Suppressor macrophage treated with lipopolysaccharide for 4 hours (primary cell): ENCODE data around the gene ZNF329.

Experiments used
- DNase-seq: peaks from one replicate; pipeline ENCODE4 v3.0.0-alpha.2; 2020

The ZNF329 gene

DNA sequence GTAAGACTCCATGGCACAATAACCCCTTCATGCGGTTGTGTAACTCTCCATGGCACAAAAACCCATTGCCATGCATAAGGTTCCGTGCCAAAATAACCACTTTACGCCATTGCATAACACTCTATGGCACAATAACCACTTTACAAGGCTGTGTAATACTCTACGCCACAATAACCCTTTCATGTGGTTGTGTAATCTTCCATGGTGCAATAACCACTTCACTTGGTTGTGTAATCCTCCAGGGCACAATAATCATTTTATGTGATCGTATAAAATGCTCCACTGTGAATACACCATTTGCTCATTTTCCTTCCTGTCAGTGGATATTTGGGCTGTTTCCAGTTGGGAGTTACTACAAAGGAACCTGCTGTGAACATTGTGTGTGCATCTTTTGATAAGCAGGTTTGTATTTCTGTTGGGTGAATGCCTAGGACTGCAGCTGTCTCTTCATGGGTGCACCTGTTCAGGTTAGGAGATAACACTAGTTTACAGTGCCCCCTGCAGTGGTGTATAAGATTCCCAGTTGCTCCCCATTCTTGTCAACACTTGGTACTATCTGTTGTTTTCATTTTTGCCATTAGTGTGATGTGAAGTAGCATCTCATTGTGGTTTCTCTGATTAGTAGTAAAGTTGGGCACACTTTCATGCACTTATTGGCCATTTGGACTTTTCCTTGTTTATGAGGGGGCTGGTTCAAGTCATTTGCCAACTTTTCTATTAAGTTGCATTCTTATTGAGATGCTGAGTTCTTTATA, 31.4 kb downstream of the ZNF329 start:
- peak; percentile 6 for DNase-seq

DNA sequence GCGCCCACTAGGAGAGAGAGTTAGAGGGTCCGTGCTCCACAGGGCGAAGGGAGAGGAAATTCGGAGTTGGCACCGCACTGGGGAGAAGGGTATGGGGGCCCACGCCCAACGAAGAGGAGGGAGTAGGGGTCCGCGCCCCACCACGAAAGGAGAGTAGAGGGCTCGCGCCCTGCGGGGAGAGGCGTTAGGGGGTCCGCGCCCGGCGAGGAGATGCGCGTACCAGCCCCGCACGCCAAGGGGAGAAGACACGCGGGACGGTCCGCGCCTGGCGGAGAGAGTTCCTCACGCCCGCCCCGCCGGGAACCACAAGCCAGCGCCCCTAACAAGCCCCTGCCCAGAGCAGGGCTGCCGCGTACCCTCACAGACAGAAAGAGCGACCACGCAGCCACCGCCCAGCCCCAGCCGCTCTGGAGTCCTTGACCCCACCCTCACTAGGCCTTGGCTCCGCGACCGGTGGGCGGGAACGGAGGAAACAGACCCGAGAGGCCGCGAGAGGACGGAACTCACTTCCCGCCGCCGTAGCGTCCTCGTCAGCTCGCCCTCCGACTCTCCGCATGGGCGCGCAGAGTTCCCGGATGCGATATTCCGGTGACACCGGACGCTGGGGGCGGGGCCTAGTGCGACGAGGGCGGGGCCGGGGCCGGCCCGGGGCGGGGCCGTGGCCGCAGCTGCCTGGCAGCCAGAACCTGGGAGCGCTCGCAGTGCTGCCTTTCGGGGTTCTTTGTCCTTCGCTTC, 32.6 kb downstream of the ZNF329 start:
- no peak for DNase-seq

DNA sequence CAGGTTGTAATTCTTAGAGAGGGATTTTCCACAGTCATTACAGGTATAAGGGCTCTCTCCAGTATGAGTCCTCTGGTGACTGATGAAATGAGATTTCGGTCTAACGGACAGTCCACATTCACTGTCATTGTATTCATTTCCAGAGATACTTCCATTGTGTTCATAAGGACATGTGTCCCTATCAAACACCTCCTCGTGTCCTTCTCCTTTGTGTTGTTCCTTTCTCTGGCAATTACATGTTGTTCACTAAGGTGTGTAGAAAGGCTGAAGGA, 42.1 kb downstream of the ZNF329 start:
- DNase-seq: no peak

DNA sequence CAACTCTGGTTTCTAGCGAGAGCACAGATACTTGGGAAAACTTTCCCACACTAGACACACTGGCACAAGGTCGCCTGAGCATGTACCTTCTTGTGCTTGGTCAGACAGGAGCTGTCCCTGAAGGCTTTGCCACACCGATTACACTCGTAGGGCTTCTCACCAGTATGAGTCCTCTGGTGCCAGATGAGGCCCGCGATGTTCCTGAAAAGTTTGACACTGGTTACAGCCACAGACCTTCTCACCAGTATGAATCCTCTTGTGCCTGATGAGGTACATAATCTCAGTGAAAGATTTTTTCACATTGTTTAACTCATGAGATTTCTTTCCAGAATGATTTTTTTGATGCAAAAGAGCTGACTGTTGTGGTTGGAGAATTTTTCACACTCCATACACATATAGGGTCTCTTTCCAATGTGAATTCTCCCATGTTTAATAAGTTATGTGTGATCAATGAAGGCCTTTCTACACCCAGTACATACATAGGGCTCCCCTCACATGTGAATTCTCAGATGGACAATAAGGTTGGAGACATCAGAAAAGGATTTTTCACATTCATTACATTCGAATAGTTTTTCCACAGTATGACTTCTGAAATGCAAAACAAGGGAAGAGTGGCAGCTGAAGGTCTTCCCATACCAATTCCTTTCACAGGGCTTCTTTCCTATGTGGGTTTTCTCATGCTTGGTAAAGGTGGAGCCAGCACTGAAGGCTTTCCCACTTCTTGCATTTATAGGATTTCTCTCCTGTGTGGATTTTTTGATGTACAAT, 42.6 kb downstream of the ZNF329 start:
- no peak for DNase-seq

DNA sequence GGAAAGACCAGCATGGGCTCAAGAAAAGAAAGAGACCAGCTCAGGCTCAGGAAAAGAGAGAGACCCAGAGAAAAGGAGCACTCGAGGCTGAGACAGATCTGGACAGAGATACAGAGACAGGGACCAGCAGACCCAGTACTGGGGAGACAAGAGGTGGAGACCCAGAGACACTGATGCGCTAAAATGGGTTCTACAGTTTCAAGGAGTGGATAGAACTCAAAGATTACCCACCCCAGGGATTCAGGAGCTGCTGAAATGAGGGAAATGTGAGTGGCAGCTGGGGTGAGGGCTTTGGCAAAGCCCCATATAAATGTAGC, 51.9 kb downstream of the ZNF329 start:
- DNase-seq: no peak

DNA sequence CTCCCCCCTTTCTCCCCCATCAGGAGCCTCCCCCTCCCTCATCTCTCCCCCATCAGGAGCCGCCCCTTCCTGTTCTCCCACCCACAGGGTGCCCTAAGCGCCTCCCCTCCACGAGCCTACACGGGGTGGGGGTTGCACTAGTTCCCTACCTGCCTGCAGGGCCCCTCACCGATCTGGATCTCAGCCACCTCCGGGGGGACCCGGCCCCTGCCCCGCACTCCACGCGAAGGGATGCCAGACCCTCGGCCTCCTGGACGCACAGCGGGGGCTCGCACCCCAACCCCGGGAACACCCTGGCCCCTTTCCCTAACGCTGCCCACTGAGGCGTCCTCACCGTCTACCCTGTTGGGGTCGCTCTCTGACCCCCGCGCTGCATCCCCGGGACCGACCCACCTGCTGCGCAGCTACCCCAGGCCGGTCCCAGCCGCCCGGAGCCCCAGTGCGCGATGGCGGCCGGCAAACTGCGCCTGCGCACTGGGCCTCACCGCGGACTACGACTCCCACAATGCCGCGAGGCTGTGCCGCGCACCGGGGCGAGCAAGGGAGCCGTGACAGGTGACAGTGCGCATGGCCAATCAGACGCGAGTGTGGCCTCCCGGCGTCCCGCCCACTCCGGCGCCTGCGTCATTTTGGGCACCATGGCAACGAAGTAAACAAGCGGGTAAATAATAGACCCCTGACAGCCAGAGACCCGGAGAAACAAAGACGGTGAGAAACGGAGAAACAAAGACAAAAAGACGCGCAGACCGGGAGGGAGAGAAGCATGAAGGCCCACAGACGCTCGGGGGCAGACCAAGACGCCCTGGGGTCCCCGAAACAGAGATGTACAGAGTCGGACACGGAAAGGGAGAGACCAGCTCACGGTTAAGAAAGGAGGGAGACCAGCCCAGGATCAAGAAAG, 52.6 kb downstream of the ZNF329 start, which contains the start of gene ZSCAN18:
Gene ZSCAN18, minus strand, starts transcription at position 451 of the 901 bp plus-strand sequence. CDS start 7,964 bp downstream, outside the sequence.
- peak; percentile 96 for DNase-seq

DNA sequence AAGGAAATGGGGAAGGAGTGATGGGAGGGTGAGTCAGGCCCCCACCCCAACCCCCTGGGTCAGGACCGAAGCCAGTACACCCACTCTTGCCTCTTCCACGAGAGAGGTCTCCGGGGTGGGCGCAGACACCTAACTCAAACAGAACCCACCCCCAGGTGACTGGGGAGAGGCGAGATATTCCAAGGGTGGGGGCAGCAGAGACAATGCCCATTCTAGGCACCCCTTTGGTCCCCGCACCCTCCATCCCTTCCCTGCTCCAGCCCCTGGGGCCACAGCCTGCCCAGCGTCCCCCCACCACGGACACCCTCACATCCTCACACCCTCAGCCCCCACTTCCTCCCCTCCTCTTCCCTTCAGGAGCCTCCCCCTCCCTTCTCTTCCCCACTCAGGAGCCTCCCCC, 53.2 kb downstream of the ZNF329 start:
- DNase-seq: no peak

DNA sequence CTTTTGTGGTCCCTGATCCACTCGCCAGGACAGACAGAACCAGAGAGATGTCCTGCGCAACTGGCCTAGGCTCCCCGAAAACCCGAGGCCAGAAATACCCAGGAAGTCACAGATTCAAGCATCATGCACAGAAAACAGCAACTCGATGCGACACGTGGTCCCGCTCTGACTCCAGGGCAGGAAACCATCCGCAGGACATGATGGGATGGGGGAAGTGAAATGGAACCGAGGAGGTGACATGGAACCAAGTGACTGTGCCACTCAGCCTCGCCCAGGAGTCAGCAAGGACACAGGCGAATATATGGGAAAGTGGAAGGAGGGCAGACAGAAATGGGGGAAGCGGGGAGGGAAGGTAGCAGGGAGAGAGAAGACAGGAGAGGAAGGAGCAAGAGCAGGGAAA, 53.7 kb downstream of the ZNF329 start:
- no peak for DNase-seq

DNA sequence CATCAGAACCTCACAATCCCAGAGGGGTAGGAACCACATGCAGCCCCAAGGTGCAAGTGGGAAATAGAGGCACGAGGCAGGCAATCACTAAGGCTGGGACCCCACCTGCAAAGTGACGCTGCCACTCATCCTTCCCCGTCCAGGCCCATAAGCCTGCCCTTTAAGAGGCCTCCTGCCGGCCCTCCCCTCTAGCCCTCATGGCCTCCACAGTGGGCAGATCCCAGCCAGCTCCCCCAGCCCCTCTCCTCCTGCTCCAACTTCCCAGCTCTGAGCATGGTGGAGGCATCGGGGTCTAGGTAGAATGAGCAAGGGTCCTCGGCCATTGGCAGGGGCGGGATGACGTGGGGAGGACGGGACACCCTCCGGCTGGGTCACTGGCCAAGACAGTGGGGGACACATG, 55.3 kb downstream of the ZNF329 start:
- no peak for DNase-seq

DNA sequence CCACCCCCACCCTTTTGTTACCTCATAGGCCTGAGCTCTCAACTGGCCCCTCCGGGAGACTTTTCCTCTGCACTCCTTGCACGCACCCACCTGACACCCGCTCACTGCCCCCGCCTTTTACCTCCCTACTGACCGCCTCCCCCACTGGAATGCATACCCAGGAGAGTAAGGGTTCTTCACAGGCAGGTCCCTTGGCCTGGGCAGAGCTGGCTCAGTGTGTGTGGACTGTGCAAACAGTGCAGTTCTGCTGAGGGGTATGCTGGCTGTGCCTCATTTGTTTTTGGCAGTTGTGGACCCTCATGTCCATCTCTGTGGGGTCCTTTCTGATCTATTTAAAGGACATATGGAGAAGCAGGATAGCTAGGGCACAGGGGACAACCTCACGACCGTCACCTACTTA, 57.5 kb downstream of the ZNF329 start:
- DNase-seq: no peak

DNA sequence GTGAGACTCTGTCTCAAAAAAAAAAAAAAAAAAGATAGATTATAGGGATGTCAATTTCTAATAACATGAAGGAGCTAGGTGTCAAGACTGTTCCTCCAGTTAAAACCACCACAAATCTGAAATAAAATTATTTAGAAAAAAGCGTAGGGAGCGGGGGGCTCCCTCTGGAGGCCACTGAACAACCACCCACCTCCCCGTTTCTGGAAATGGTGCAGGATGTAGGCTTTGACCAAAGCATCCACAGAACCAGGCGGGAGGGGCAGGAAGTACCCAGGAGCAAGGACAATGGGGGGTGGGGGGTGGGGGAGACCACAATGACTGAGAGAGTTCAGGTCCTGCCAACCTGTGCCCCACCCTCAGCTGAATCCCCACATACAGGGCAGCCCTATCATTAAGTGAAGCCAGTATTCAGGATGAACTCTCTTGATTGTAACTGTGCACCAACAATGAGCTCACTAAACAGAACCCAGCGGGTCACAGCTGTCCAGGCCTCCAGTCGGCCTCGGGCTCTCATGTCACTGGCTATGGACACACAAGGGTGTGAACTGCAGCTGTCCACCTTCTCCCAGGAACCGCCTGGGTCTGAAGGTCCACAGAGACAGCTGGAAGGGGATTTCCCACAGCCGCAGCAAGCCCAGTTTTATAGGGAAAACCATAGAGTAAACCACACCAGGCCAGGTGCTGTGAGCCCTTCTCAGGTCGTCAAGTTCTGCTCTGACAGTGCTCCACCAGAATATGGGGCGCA, 59.2 kb downstream of the ZNF329 start:
- no peak for DNase-seq

DNA sequence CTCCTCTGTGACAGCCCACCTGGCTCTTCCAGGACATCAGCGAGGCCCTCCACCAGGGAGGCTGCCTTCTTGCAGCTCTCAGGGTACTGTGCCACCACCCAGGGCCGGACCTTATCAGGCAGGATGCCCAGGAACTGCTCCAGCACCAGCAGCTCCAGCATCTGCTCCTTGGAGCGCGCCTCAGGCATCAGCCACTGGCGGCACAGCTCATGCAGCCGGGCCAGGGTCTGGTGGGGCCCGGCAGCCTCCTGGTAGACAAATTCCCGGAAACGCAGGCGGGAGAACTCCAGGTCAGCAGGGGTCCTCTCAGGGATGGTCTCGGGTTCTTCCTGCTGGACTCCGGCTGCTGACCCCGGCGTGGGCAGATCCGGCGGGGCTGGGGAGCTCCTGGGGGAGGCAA, 60.7 kb downstream of the ZNF329 start:
- DNase-seq: no peak

DNA sequence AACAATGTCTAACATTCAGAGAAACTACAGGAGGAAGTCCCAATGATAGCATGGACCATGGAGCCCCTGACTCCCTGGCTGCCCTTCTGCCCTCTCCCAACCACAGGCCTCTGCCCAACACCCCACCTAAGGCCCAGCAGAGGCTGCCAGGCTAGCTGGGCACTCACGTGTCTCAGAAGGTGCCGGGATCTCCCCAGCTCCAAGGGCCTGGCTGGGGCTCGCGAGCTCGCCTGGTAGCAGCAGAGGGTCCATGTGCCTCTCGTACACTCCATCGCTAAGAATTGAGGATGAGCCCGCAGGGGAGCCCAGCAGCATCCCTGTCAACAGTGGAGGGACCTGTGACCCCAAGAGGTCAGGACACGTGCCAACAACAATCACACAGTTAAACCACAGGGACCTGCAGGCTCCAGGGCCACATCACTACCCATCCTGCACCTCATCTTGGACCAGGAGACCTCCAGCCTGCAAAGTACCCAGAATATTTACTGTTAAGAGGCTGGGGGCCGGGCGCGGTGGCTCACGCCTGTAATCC, 62.0 kb downstream of the ZNF329 start:
- DNase-seq: no peak

DNA sequence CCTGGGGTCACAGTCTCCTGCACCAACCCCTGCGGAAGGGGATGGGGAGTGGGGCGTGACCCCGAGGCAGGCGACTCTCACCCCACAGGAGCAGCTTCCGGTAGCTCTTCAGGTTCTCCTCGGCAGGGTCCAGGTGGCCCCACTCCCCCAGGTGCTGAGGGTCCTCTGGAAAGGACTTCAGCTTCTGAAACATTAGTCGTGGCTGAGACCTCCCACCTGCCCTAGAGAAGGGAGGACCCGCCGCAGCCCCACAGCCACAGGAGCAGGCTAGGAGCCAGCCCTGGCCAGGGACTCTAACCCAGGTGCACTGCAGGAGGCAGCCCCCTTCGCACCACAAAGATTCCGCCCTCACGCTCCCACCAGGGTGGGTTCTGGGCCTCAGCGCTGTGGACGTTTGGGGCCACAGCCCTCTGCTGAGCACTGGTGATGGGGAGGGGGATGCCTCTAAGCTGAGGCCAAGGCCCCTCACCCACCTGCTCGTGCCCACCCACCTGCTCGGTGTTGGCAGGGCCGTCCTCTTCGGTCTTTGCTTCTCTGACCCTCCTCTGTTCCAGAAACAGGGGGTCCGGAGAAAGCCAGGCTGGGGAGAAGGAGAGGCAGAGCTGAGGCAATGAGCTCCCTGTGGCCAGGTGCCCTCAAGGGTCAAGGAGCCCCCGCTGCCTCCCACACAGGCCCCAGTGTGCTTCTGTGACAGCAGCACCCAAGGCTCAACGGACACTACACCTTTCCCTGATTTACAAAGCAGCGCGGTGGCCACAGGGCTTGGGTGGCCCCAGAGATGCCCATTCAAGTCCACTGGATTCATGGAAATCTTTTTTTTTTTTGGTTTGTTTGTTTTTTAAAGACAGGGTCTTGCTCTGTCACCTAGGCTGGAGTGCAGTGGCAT, 63.5 kb downstream of the ZNF329 start:
- DNase-seq: no peak

DNA sequence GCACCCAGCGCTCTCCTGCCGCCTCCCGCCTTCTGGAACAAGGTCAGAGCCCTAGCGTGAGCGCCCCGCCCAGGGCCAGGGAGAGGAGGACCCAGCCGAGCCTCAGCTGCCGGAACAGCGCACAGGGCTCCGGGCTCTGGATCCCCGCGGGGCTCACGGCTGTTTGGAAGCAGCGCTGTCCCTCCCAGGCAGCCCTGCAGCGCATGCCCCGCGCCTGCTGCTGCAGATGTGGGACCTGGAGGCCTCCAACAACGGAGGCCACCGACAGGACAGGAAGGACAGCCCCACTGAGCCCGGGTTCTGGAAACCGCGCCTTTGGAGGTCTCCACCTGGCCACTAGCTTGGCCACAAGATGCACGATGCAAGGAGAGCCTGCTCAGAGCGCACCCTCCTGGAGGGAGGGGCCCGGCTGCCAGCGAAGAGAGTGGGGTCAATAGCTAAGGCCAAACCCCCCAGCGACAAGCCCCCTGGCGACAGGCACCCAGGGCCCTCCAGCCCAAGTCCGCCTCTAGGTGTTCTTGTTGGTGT, 65.2 kb downstream of the ZNF329 start:
- no peak for DNase-seq

DNA sequence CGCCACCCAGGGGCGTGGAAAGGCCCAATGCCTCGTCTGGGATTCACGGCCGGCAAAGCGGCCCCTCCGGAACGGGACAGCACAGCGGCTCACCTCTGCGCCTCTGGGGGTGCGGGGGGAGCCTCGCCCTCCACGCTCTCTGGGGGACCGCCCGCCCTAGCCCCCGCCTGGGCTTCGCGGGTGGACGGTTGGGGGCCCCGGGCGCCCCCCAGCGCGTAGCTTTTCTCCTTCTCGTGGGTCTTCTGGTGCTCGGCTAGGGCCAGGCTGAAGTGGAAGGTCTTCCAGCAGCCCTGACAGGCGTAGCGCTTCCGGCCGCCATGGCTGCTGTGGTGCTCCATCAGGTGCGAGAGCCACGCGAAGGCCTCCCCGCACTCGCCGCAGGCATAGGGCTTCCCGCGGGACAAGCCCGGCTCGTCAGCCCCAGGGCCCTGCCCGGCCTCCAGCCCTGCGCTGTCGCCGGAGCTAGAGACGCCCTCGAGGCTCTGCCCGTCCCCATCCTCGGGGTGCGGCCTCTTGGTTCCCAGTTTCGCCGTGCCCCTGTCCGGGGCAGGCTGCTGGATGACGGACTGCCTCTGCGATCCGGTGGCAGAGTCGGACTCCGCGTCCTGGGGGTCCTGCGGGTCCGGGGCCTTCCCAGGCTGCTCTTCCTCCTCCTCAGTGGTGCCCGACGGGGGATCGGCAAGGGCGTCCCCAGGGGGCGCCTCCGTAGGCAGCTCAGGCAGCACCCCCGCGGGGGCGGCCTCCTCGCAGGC, 65.8 kb downstream of the ZNF329 start:
- DNase-seq: no peak

DNA sequence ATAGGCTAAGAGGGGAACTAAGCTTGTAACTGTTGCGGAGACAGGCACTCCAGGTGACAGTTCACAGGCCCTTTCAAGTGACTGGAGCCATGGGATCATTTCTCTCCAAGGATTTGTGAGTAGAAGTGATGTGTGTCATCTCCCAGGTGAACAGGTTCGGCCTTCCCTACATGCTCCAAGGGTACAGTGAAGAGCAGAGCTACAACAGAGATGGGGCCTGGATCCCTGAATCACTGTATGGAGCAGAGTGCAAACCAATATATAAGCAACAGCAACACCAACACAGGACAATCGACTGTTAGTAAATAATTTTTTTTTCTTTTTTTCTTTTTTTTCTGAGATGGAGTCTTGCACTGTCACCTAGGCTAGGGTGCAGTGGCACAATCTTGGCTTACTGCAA, 67.6 kb downstream of the ZNF329 start:
- DNase-seq: no peak

DNA sequence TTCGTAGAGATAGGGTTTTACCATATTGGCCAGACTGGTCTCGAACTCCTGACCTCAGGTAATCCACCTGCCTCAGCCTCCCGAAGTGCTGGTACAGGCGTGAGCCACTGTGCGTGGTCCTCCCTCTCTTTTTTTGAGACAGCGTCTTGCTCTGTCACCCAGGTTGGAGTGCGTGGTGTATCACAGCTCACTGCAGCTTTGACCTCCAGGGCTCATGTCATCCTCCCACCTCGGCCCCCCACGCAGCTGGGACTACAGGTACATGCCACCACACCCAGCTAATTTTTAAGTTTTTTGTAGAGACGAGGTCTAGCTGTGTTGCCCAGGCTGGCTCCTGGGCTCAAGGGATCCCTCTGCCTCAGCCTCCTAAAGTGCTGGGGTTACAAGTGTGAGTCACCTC, 70.8 kb downstream of the ZNF329 start:
- DNase-seq: no peak
